IMR-90 (cell line): ENCODE measurements around the gene SYNPO2.

Experiments used
- CTCF ChIP-seq: conservative IDR thresholded peaks from 2 replicates; pipeline ENCODE4 v1.5.1; 2012; ENCODE audit warnings: mild to moderate bottlenecking, low read depth, low read length, improper control_type of control experiment
- SMC3 ChIP-seq: fragments of 150-350 bp; IDR thresholded peaks from 2 replicates; pipeline ENCODE4 v1.6.1; 2016; ENCODE audit warnings: low read depth, mild to moderate bottlenecking, antibody characterized with exemption, low read length, moderate library complexity

DNA sequence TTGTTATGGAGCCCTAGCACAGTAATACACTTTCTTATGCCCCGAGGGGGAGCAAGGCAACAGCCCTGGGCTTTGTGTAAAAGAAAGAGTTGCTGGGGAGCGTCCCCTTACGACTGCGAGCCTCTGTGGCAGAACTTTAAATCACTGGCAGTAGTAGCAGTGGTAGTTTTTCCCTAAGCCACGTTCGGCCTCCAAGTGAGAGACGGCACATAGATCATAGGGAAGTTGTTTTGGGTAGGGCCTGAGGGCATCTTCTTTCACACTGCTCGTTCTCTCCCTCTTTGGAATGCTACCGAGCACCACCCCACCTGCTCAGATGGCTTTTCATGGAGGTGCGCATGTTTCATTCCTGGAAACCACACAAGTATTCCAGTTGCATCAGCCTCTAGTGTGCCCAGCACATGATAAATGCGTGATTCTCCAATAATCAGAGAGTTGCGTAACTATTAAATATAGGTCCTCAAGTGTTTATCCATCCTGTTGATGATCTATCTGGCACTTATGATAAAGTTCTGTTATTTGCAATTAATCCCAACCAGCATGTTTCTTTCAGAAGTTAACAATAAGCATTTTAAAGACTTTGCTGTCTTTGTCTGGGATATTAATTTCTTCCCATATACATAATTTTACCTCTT, 7.0 kb upstream of the SYNPO2 start:
- no peak for TF ChIP-seq SMC3
- no peak for TF ChIP-seq CTCF
